Ascending aorta (tissue), 2 donors: ENCODE measurements around the gene BLCAP. TPM values are rescaled to one million over a fixed set of nuclear protein-coding genes. Genes with fewer than 3 reads are reported as not detected.
"Not testable (repeated sequence)": the region's sequence is repeated elsewhere in the genome, so short reads cannot be mapped to it uniquely, and the experiment has no call there.

Experiments
- DNase-seq, 2 donors: peaks; one replicate each; pipeline ENCODE4 v3.0.0-alpha.2; 2019; ENCODE audit warnings: low spot score in 2 of 2
- H3K27ac ChIP-seq, 2 donors: fragments of 200-600 bp; sonication (generic); one replicate each; pipeline ENCODE4 v1.5.1; 2016 to 2017; ENCODE audit warnings: mild to moderate bottlenecking in 1 of 2
- H3K27me3 ChIP-seq: fragments of 200-600 bp; sonication (generic); one replicate; pipeline ENCODE4 v1.5.1; 2017
- H3K36me3 ChIP-seq, 2 donors: fragments of 200-600 bp; sonication (generic); one replicate each; pipeline ENCODE4 v1.5.1; 2016
- H3K4me1 ChIP-seq, 2 donors: fragments of 200-600 bp; sonication (generic); one replicate each; pipeline ENCODE4 v1.5.1; 2016 to 2017; ENCODE audit warnings: mild to moderate bottlenecking in 1 of 2
- H3K4me3 ChIP-seq, 2 donors: fragments of 200-600 bp; sonication (generic); one replicate each; pipeline ENCODE4 v1.5.1; 2016 to 2017; ENCODE audit warnings: mild to moderate bottlenecking in 1 of 2
- H3K9me3 ChIP-seq, 2 donors: fragments of 200-600 bp; sonication (generic); one replicate each; pipeline ENCODE4 v1.5.1; 2016
- CTCF ChIP-seq, 3 experiments: fragments of 200-600 bp in 2 of 3; fragments of 450-650 bp in 1 of 3; sonication (generic) in 2 of 3; IDR thresholded peaks; one replicate each; pipeline ENCODE4 v1.5.1; 2016 to 2019; ENCODE audit warnings: antibody characterized with exemption in 3 of 3, mild to moderate bottlenecking in 1 of 3, moderate library complexity in 1 of 3
- intact Hi-C: fragments of 100-400 bp; cut with DNase I; formaldehyde crosslinking; loops from one replicate; pipeline ENCODE4 v1.15.1; 2023
- total RNA-seq: library from RNA; depleted of rRNA; stranded (reverse); fragments of >200 nt; gene quantifications from one replicate; pipeline ENCODE4 v1.1.0, GENCODE V29; 2016

The BLCAP gene
- total RNA-seq, 1 donor from 2014 or later = 43.9 TPM

GRCh38 chr20:37492945-37493344 is 34.7 kb downstream of the BLCAP start:
- Histone ChIP-seq H3K9me3 (no peaks in the 10 kb centered on the region), H3K36me3 (peaks cover 5 to 10% of the 10 kb centered on the region in 2 donors), H3K4me3 (no peak overlapping the region), H3K27me3 (no peaks in the 10 kb centered on the region), H3K27ac (no peak overlapping the region), H3K4me1 (no peaks in the 10 kb centered on the region)
- intact Hi-C loops = no loop called here
- no peak for DNase-seq
- TF ChIP-seq CTCF (IDR thresholded peaks at IDR 0.05) = no peak

- no peak overlapping the region for H3K27ac ChIP-seq
- no peaks in the 10 kb centered on the region for H3K27me3 ChIP-seq
- no peak for TF ChIP-seq CTCF (IDR thresholded peaks at IDR 0.05)
- H3K36me3 ChIP-seq = peaks cover 5 to 10% of the 10 kb centered on the region in 2 donors
- H3K9me3 ChIP-seq = no peaks in the 10 kb centered on the region
- intact Hi-C loops = no loop called here
- H3K4me3 ChIP-seq = no peak overlapping the region
- H3K4me1 ChIP-seq = no peaks in the 10 kb centered on the region
- no peak for DNase-seq
Measured at GRCh38 chr20:37492096-37492625, 35.5 kb downstream of the BLCAP start.

GRCh38 chr20:37490663-37491350 is 36.9 kb downstream of the BLCAP start:
- Histone ChIP-seq H3K36me3 (peaks cover 5 to 10% of the 10 kb centered on the region in 2 donors), H3K4me1 (no peaks in the 10 kb centered on the region), H3K27ac (no peak overlapping the region), H3K9me3 (no peaks in the 10 kb centered on the region), H3K4me3 (no peak overlapping the region), H3K27me3 (no peaks in the 10 kb centered on the region)
- no peak for TF ChIP-seq CTCF (IDR thresholded peaks at IDR 0.05)
- DNase-seq = no peak
- intact Hi-C loops = no loop called here

- H3K4me1 ChIP-seq, H3K36me3 ChIP-seq, H3K9me3 ChIP-seq, H3K27ac ChIP-seq, H3K4me3 ChIP-seq, H3K27me3 ChIP-seq, intact Hi-C loops, DNase-seq: not testable (repeated sequence)
Measured at GRCh38 chr20:37486209-37486608, 41.5 kb downstream of the BLCAP start.

- Histone ChIP-seq H3K4me3 (no peak overlapping the region), H3K27me3 (no peaks in the 10 kb centered on the region), H3K9me3 (no peaks in the 10 kb centered on the region), H3K4me1 (no peaks in the 10 kb centered on the region), H3K36me3 (no peaks in the 10 kb centered on the region), H3K27ac (no peak overlapping the region)
- no peak for TF ChIP-seq CTCF (IDR thresholded peaks at IDR 0.05)
- DNase-seq = no peak
- intact Hi-C loops = no loop called here
Measured at GRCh38 chr20:37484331-37484730, 43.3 kb downstream of the BLCAP start.

- no peak for TF ChIP-seq CTCF (IDR thresholded peaks at IDR 0.05)
- intact Hi-C loops = no loop called here
- no peak overlapping the region for H3K27ac ChIP-seq
- no peaks in the 10 kb centered on the region for H3K27me3 ChIP-seq
- H3K36me3 ChIP-seq = no peaks in the 10 kb centered on the region
- H3K4me1 ChIP-seq = no peaks in the 10 kb centered on the region
- H3K9me3 ChIP-seq = no peaks in the 10 kb centered on the region
- no peak overlapping the region for H3K4me3 ChIP-seq
- DNase-seq = no peak
Measured at GRCh38 chr20:37481610-37482009, 46.1 kb downstream of the BLCAP start.
